Measurements from ENCODE around the gene UMOD. TPM values are rescaled to one million over a fixed set of nuclear protein-coding genes. Genes with fewer than 3 reads are reported as not detected.

The UMOD gene
- total RNA-seq, 1 experiment from 2014 or later, result not detected

GRCh38 chr16:20311548-20311947 is 41.0 kb downstream of the UMOD start:
- H3K9me3 ChIP-seq (ENCODE audit: low read depth, low read length, poor library complexity, severe bottlenecking), result no peaks in the 10 kb centered on the region
- H3K4me1 ChIP-seq (ENCODE audit: insufficient read depth, low read length, poor library complexity, severe bottlenecking), result no peaks in the 10 kb centered on the region
- no peak overlapping the region for H3K4me3 ChIP-seq (ENCODE audit: low read depth, low read length, poor library complexity, severe bottlenecking)
- peaks cover 4% of the 10 kb centered on the region for H3K27me3 ChIP-seq (replicated peaks; ENCODE audit: insufficient read depth, low read depth, low read length, poor library complexity)
- no peaks in the 10 kb centered on the region for H3K36me3 ChIP-seq (ENCODE audit: insufficient read depth, low read length, poor library complexity, severe bottlenecking)
- H3K27ac ChIP-seq (ENCODE audit: low read depth, low read length, poor library complexity, severe bottlenecking), result no peak overlapping the region
- no TSS peak for BruUV-seq (replicated peaks)
- no peak for TF ChIP-seq CTCF (conservative IDR thresholded peaks at IDR 0.05; ENCODE audit: low read depth, low read length)
- TF ChIP-seq EZH2 (IDR thresholded peaks at IDR 0.05; ENCODE audit: borderline replicate concordance, low read depth, low read length, poor library complexity, severe bottlenecking), result no peak
- DNase-seq (ENCODE audit: low spot score), result no peak
- ChIA-PET POLR2A (ENCODE audit: low non-redundant PET) (no interaction called here), CTCF (no interaction called here)
- intact Hi-C loops (cut with micrococcal nuclease; ENCODE audit: unreplicated experiment), result no loop called here

- H3K27ac ChIP-seq (ENCODE audit: low read depth, low read length, poor library complexity, severe bottlenecking), result no peak overlapping the region
- intact Hi-C loops (cut with micrococcal nuclease; ENCODE audit: unreplicated experiment), result no loop called here
- no peaks in the 10 kb centered on the region for H3K36me3 ChIP-seq (ENCODE audit: insufficient read depth, low read length, poor library complexity, severe bottlenecking)
- H3K9me3 ChIP-seq (ENCODE audit: low read depth, low read length, poor library complexity, severe bottlenecking), result no peaks in the 10 kb centered on the region
- ChIA-PET CTCF (no interaction called here), POLR2A (ENCODE audit: low non-redundant PET) (interaction anchor here (0.6 kb wide), 2 partner anchors 27 to 238 kb away, joined by 3 to 9 read pairs; no protein-coding TSS in a partner anchor)
- no TSS peak for BruUV-seq (replicated peaks)
- no peaks in the 10 kb centered on the region for H3K4me1 ChIP-seq (ENCODE audit: insufficient read depth, low read length, poor library complexity, severe bottlenecking)
- no peak for DNase-seq (ENCODE audit: low spot score)
- no peaks in the 10 kb centered on the region for H3K27me3 ChIP-seq (replicated peaks; ENCODE audit: insufficient read depth, low read depth, low read length, poor library complexity)
- H3K4me3 ChIP-seq (ENCODE audit: low read depth, low read length, poor library complexity, severe bottlenecking), result no peak overlapping the region
- TF ChIP-seq CTCF (conservative IDR thresholded peaks at IDR 0.05; ENCODE audit: low read depth, low read length), result no peak
- TF ChIP-seq EZH2 (IDR thresholded peaks at IDR 0.05; ENCODE audit: borderline replicate concordance, low read depth, low read length, poor library complexity, severe bottlenecking), result no peak
Observed at GRCh38 chr16:20310421-20311395, 41.8 kb downstream of the UMOD start.

GRCh38 chr16:20309786-20310185 is 42.7 kb downstream of the UMOD start:
- CTCF ChIA-PET, result no interaction called here
- TF ChIP-seq EZH2 (IDR thresholded peaks at IDR 0.05; ENCODE audit: borderline replicate concordance, low read depth, low read length, poor library complexity, severe bottlenecking) (no peak), CTCF (conservative IDR thresholded peaks at IDR 0.05; ENCODE audit: low read depth, low read length) (no peak)
- POLR2A ChIA-PET (ENCODE audit: low non-redundant PET), result interaction anchor here (0.6 kb wide), 2 partner anchors 26 to 237 kb away, joined by 3 to 9 read pairs; no protein-coding TSS in a partner anchor
- intact Hi-C loops (cut with micrococcal nuclease; ENCODE audit: unreplicated experiment), result no loop called here
- no peak overlapping the region for H3K4me3 ChIP-seq (ENCODE audit: low read depth, low read length, poor library complexity, severe bottlenecking)
- no peaks in the 10 kb centered on the region for H3K4me1 ChIP-seq (ENCODE audit: insufficient read depth, low read length, poor library complexity, severe bottlenecking)
- no peaks in the 10 kb centered on the region for H3K9me3 ChIP-seq (ENCODE audit: low read depth, low read length, poor library complexity, severe bottlenecking)
- BruUV-seq (replicated peaks), result no TSS peak
- no peak overlapping the region for H3K27ac ChIP-seq (ENCODE audit: low read depth, low read length, poor library complexity, severe bottlenecking)
- no peaks in the 10 kb centered on the region for H3K27me3 ChIP-seq (replicated peaks; ENCODE audit: insufficient read depth, low read depth, low read length, poor library complexity)
- DNase-seq (ENCODE audit: low spot score), result no peak
- H3K36me3 ChIP-seq (ENCODE audit: insufficient read depth, low read length, poor library complexity, severe bottlenecking), result no peaks in the 10 kb centered on the region

All from A673 (cell line).